IPS DF 19.7 (cell line): ENCODE measurements around the gene DDA1.
"Not testable (repeated sequence)": the region's sequence is repeated elsewhere in the genome, so short reads cannot be mapped to it uniquely, and the experiment has no call there.

Experiments
- DNase-seq: peaks from one replicate; pipeline ENCODE4 v3.0.0-alpha.2; 2013; ENCODE audit warnings: low read depth, low spot score

Gene DDA1

DNA sequence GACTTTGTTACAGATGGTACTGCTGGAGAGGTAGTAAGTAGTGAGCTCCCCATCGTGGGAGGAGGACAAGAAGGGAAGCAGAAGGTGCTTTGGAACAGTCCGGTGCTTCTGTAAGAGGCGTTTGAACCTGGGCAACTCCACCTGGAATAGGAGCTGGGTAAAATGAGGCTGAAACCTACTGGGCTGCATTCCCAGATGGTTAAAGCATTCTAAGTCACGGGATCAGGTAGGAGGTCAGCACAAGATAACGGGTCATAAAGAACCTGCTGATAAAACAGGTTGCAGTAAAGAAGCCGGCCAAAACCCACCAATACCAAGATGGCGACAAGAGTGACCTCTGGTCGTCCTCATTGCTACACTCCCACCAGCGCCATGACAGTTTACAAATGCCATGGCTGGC is 22.6 kb upstream of the DDA1 start:
- DNase-seq = no peak

DNA sequence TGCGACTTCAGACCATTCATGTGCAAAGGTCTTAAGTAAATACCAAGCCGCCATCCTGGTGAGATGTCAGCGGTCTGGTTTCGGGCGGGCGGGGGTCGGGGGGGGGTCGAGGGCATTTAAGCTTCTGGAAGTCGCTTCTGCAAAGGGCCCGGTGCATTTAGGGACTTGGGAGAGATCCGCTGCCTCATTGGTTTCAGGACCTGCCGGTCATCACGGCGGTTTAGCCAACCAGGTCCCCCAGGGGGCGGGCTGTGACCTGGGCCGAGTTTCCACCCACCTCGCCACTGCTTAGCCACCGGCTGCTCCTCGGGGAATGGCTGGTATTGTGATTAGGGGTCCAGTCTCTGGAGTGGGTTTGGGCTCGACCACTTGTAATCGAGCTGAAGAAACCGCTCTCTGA is 19.9 kb upstream of the DDA1 start:
- peak; percentile 86 for DNase-seq

DNA sequence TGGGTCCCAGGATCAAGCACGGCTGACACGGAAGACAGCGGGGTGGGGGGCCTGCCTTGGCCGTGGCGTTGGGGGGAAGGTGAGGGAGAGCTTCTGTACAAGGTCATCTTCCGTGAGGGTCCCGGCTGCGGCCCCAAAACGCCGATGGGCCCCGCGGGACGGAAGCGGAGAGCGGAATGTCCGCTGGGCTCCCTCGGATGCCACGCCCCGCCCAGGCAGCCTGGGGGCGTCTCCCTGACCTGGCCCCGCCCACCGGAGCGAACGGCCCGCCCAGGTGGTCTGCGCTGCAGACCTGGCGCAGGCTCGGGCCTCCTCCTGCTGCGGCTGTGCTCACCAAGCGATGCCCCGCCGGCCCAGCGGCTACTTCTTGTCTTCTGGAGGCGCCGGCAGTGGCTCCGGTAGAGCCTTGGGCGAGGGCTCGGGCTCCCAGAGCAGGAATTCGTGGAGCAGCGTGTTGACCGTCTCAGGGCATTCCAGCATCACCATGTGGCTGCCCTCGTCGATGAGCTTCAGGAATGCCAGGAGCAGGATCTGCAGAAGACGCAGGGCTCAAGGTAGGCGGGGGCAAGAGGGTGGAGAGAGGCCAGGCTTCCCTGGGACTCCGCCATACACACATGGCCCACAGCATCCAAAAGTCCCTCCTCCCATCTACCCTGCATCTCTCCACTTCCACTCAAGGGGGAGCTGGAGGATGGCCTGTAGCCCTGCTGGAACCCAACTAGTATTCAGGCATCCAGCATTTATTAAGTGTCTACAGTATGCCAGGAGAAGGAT is 16.9 kb upstream of the DDA1 start:
- peak; percentile 82 for DNase-seq

DNA sequence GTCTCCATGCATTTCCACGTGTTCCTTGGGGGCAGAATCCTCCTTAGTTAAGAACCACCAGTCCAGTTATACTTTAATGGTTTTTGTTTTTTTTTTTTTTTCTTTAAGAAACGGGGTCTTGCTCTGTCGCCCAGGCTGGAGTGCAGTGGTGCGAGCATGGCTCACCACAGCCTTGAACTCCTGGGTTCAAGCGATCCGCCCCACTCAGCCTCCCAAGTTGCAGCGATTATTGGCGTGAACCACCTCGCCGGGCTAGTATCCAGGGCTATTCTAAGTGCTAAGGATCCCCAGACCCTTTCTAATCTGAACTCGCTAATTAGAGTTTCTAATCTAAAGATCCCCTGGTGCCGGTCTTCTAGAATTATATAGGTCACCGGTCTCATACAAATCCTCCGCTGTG is 15.8 kb upstream of the DDA1 start:
- no peak for DNase-seq

DNA sequence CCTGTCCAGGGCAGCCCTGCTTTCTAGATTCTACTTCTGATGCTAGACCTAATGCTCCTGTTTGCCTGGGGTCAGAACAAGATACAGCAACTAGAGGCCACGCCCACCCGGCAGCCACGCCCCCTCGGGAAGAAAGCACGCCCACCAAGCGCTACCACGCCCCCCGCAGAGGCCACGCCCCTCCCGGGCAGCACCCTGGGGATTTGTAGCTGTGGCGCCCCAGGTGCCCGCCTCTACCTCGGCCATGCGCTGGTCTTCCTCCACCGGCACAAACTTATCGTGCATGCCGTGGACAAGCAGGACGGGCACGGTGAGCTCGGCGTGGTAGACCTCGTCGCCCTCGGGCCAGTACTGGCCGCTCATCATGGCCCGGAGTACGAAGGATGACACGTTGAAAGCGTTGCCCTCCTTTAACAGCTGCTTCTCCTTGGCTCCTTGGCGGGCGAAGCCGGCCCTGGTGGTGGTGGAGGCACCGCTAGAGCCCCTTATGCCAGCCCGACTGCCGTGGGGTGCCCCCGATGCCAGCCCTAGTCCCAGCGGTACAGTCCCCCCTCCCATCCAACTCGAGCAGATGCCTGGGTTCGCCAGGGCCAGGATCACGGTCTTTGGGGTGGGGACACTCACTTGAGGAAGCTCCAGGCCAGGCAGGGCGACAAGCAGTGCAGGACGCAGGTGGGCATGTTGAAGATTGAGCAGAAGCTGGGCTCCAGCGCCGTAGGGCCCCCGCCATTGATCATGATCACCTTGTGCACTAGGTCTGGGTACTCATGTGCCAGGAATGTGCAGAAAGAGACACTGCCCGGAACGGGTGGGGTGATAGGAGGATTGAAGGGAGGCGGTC is 15.1 kb upstream of the DDA1 start:
- no peak for DNase-seq

DNA sequence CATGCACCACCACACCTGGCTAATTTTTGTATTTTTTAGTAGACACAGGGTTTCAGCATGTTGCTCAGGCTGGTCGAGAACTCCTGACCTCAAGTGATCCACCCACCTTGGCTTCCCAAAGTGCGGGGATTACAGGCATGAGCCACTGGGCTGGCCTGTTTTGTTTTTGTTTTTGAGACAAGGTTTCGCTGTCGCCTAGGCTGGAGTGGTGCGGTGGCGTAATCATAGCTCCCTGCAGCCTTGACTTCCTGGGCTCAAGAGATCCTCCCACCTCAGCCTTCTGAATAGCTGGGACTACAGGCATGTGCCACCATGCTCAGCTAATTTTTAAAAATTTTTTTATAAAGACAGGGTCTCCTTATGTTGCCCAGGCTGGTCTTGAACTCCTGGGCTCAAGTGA is 13.8 kb upstream of the DDA1 start:
- DNase-seq = not testable (repeated sequence)

DNA sequence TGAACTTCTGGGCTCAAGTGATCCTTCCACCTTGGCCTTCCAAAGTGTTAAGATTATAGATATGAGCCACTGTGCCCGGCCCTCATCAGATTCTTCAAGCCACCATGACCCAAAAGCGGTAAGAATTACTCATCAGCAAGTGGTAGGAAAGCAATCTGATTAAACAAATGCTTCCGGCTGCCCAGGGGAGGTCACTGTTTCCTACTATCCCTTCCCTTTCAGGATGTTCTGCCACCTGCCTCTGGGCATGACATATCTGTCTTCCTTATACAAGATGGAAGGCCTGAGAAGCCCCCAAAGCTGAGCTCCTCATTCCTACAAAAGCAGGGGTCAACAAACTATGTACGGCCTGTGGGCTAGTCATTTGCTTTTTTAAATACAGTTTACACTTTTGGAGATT is 13.1 kb upstream of the DDA1 start:
- no peak for DNase-seq

GRCh38 chr19:17296976-17297375 is 12.4 kb upstream of the DDA1 start:
- DNase-seq = no peak

GRCh38 chr19:17300992-17301619 is 8.3 kb upstream of the DDA1 start:
- no peak for DNase-seq

- DNase-seq = no peak
Observed at GRCh38 chr19:17302391-17303166, 6.8 kb upstream of the DDA1 start.

- DNase-seq = peak; percentile 75
Observed at GRCh38 chr19:17303167-17303939, 6.0 kb upstream of the DDA1 start, which contains the start of gene ABHD8. Gene ABHD8 (minus strand): TSS chr19:17303425. CDS start chr19:17301616, 1,809 bp downstream.

- DNase-seq = no peak
Observed at GRCh38 chr19:17303940-17304267, 5.5 kb upstream of the DDA1 start.

- no peak for DNase-seq
Observed at GRCh38 chr19:17304386-17305215, 4.8 kb upstream of the DDA1 start.

DNA sequence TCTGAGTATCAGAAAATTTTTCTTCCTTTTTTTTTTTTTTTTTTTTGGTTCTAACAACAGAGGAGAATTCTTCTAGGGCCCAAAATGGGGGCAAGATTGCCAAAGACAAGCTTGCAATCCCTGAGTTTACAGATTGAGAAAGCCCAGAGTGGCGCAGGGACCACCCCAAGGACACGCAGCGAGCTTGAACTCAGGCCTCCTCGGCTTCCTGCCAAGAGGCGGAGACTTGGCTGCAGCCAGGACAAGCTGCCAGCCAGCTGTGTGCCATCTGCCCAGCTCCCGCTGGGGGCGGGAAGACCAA is 4.2 kb upstream of the DDA1 start:
- no peak for DNase-seq

- peak; percentile 98 for DNase-seq
Observed at GRCh38 chr19:17305517-17306284, 3.7 kb upstream of the DDA1 start, which contains the start of gene MRPL34. Gene MRPL34 (plus strand): TSS chr19:17305872. CDS start chr19:17305893, 21 bp downstream.

DNA sequence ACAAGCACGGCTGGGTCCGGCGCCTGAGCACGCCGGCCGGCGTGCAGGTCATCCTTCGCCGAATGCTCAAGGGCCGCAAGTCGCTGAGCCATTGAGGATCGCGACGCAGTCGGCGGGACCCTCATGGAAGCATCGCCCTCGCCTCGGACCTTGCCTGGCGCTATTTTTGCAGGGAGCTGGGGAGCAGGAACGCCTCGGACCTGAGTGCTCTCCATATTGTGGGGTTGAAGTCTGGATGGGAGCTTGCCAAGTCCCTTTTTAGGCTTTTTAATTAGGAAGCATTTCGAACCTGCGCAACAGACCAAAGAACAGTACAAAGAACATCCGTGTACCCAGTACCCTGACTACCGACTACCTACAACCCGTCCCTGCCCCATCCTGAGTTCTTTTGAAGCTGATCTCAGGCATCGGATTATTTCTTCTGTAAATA is 3.1 kb upstream of the DDA1 start:
- DNase-seq = no peak

GRCh38 chr19:17307876-17308377 is 1.4 kb upstream of the DDA1 start:
- no peak for DNase-seq

DNA sequence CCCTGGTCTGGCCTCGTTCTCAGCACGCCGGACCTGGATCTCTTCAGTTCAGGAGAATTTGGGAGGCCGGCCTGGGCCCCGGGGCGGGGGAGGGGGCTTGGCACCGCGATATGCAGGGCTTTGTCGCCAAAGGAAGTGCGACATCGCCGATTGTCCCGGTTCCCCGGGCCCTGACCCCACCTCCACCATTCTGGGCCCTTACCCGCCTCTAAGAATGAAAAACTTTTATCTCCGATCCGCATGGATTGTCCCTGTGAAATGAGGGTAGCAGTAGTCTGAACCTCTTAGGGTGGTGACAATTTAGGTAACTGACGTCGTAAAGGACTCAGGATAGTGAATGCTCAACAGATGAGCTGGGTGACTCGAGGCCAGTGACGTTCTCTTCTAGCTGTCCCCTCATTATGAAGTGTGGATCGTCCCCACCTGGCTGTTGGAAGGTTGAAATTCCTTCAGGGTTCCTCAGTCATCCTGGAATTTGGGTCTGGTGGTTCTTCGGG is 650 bp downstream of the DDA1 start:
- DNase-seq = no peak
